ENCODE measurements around the gene ORAI1.

DNA sequence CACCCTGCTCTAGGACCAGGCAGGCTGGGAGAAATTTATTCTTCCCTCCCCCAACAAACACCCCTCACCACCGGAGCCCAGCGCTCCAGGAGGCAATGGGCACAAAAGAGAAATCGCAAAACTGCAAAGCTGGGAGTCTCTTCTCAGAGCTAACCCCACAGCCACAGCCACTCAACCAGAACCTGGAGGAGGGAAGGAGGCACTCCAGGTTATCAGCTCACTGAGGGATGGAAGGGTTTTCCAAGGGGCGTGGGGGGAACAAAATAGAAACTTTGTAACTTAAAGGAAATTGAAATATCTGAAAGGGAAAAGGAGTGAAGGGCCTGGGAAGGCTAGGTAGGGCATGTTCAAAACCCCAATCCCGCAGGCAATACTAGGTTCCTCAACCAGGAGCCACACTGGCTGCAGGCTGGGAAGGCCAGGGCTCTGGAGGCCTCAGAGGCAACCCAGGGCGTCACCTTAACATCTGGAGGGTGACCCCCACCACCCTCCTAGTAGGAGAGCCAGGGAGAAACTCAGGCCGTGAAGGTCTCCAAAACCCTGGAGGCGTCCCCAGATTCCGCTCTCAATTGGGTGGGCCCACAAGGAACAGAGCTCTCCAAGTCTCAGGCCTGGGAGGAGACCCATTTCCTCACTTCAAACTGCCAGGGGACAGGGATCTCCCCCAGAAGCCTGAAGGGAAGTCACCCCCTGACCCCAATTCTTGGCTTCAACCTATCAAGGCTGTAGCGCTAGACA is 48.7 kb upstream of the ORAI1 start:
- TF ChIP-seq, protein P1, sequence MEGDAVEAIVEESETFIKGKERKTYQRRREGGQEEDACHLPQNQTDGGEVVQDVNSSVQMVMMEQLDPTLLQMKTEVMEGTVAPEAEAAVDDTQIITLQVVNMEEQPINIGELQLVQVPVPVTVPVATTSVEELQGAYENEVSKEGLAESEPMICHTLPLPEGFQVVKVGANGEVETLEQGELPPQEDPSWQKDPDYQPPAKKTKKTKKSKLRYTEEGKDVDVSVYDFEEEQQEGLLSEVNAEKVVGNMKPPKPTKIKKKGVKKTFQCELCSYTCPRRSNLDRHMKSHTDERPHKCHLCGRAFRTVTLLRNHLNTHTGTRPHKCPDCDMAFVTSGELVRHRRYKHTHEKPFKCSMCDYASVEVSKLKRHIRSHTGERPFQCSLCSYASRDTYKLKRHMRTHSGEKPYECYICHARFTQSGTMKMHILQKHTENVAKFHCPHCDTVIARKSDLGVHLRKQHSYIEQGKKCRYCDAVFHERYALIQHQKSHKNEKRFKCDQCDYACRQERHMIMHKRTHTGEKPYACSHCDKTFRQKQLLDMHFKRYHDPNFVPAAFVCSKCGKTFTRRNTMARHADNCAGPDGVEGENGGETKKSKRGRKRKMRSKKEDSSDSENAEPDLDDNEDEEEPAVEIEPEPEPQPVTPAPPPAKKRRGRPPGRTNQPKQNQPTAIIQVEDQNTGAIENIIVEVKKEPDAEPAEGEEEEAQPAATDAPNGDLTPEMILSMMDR (IDR thresholded peaks at IDR 0.05; ENCODE audit: poor library complexity): no peak
- no peak for TF ChIP-seq EZH2phosphoT487 (IDR thresholded peaks at IDR 0.05; ENCODE audit: low read depth, severe bottlenecking, unreplicated experiment)
- no peak for TF ChIP-seq EZH2 (IDR thresholded peaks at IDR 0.05; ENCODE audit: borderline replicate concordance)

All from hepatocyte (in vitro differentiated cells).